CD4-positive, alpha-beta T cell treated with Interleukin-17A for 4 hours (primary cell): ENCODE data around the gene CMTM1.
"Not testable (repeated sequence)": the region's sequence is repeated elsewhere in the genome, so short reads cannot be mapped to it uniquely, and the experiment has no call there.

Experiments used
- DNase-seq: peaks from one replicate; pipeline ENCODE4 v3.0.0-alpha.2; 2020; ENCODE audit warnings: mixed read lengths

Gene CMTM1

DNA sequence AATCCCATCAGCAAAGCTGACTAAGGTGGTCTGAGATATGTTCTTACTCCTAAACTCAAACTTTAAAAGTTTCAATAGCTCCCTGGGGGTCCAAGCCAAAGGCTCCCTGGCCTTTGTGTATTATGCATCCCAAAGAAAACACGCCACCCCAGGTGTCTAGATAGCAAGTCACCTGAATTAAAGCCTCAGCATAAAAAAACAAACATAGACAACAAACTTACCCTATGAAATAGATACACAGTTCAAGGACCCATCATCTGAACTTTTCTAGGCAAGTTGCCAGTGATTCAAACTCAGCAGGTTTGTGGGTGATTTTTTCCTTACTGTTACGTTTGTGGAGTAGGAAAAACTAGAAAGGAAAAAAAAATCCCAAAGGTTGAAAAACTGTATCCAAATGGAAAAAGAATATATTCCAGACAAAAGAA, 50.8 kb downstream of the CMTM1 start:
- no peak for DNase-seq

- no peak for DNase-seq
Observed at GRCh38 chr16:66617728-66618127, 51.5 kb downstream of the CMTM1 start.

- DNase-seq, result no peak
Observed at GRCh38 chr16:66618588-66619375, 52.5 kb downstream of the CMTM1 start.

DNA sequence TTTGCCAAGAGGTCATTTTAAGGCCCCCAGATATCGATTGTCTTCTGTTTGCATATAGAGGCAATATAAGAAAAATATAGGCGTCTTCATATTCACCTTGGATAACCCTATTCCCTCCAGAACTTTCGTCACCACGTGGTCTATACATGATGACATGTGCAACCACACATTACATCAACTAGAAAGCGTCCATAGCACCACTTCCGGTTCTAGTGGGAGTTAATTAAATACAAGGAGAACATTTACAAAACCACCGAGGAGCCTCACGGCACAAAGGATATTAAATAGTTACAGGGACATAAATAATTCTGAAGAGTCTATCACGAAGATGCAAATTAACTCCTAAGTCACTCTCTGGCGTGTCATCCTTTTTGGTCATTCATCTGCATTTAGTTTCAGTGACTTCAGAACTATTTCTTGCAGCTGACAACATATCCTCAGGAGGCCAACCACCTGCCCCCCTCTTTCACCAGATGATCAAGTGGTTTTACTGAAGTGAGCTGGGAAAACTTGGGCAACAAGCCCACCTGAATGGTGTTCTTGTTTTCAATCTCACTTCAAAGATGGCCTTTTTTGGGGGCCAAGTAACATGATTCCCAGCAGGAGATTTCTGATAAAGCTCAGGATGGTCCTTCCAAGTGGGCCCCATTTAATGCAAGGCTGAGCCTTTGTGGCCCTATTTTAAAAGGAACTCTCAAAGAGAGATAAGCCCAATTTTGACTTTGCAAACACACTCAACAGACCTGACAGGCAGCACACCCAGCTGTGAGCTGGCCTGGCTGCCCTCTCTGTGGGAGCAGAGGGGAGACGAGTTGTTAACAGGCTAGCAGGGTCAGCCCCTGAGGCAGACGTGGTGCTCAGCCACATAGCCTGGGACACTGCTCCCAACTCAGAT, 53.5 kb downstream of the CMTM1 start:
- DNase-seq, result no peak

DNA sequence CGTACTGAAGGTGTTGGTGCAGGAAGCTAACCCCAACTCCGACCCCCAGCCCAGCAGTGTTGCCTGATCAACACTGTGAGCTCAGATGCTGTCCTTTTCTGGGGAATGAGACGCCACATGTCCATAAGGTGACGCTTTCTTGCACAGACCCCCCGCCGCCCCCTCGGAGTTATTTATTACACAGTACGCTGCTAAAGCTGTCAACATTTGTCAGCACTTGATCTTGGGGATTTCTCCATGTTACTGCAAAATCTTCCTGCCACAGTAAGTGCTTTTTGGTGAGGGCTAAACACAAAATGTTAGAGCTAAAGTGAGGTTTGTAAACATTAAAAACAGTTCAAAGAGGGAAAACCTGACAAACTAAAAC, 54.2 kb downstream of the CMTM1 start:
- DNase-seq, result no peak

DNA sequence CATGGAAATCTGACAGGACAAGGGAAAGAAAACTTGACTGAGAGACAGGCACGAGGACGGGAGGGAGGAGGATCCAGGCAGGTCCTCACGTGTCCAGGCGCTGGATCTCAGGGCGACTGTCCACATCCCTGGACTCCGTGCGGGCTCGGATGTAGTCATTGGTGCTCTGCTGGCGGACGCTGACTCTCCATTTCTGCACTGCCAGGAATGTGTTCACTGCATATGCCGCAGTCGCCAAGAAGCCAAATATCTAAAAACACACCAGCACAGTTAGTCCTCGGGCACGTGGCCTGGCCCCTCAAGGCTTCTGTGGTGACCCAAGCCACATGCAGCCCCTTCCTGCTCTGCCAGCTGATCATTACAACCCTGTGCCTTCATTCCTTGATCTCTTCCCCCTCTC, 55.7 kb downstream of the CMTM1 start:
- DNase-seq, result no peak

DNA sequence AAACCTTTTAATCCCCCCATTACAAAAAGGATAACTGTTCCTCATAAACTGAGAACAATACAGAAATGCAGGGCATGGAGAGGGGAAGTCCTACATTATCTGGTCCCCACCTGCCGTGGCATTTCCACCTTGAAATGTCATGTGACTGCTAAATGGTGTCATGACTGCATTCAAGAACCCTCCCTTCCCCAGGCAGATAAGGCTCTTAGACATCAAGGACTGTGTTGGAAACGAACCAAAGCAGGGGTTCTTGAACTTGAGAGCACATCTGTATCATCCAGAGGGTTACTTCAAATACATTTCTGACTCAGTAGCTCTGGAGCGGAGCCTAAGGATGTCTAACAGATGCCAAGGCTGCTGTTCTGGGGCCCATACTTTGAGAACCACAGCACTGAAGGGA, 56.6 kb downstream of the CMTM1 start:
- DNase-seq, result no peak

- no peak for DNase-seq
Observed at GRCh38 chr16:66623755-66624154, 57.5 kb downstream of the CMTM1 start.

DNA sequence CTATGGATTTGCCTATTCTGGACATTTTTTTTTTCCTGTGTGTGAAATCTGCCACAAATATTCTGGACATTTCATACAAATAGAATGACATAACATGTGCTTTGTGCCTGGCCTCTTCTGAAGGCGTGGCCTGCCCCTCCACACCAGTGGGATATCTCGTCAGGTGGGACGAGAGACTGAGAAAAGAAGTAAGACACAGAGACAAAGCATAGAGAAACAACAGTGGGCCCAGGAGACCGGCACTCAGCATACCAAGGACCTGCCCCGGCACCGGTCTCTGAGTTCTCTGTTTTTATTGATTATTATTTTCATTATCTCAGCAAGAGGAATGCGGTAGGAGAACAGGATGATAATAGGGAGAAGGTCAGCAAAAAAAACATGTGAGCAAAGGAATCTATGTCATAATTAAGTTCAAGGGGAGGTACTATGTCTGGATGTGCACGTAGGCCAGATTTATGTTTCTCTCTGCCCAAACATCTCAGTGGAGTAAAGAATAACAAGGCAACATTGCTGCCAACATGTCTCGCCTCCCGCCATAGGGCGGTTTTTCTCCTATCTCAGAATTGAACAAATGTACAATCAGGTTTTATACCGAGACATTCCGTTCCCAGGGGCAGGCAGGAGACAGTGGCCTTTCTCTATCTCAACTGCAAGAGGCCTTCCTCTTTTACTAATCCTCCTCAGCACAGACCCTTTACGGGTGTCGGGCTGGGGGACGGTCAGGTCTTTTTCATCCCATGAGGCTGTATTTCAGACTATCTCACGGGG, 61.6 kb downstream of the CMTM1 start:
- DNase-seq, result not testable (repeated sequence)
